ENCODE results near the gene KDM8. TPM values are rescaled to one million over a fixed set of nuclear protein-coding genes. Genes with fewer than 3 reads are reported as not detected.
"Not testable (repeated sequence)": the region's sequence is repeated elsewhere in the genome, so short reads cannot be mapped to it uniquely, and the experiment has no call there.

The KDM8 gene
- total RNA-seq, 1 experiment from 2014 or later = 12.2 TPM

DNA sequence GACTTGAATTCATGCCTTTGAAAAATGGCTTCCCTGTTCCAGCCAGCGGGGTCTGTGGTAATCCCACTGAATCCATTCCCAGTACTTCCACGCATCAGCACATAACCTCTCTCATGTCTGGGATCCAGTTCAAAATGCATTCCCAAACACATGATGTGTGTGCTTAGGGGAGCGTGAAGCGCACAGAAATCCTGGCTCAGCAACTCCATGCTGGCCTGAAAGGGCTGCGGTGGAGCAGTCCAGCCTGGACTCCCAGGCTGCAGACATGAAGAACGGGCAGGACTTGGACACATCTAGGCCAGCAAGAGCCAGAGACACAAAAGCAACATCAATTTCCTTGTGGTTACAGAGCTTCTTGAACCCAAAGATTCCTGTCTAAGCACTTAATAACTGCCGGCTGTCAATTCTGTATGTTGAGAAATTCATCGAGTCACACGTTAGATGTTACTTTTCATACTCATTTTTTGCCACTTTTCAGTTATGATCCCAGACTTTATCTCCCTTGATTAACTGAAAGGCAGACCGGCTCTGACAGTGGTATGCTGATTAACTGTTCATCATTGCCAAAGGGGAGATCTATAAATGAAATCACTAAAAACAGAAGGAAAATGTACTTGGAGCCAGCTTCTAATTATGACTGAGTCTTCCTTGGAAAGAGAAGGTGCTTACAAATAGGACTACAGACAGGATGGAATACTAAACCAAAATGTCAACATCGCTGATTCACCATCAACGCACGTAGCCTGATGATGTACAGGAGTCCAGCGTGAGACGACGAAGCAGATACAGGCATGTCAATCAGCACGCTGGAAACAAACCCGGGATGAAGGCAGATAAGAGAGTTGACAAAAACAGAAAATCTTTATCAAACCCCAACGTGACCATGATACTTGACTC is 42.2 kb downstream of the KDM8 start:
- no peak for DNase-seq
- no peaks in the 10 kb centered on the region for H3K27me3 ChIP-seq (ENCODE audit: control insufficient read depth, insufficient read depth, low read length)
- H3K36me3 ChIP-seq (replicated peaks; ENCODE audit: control insufficient read depth, insufficient read depth, low read length) = no peaks in the 10 kb centered on the region
- H3K4me3 ChIP-seq (ENCODE audit: insufficient read depth, low read depth, low read length) = no peak overlapping the region

DNA sequence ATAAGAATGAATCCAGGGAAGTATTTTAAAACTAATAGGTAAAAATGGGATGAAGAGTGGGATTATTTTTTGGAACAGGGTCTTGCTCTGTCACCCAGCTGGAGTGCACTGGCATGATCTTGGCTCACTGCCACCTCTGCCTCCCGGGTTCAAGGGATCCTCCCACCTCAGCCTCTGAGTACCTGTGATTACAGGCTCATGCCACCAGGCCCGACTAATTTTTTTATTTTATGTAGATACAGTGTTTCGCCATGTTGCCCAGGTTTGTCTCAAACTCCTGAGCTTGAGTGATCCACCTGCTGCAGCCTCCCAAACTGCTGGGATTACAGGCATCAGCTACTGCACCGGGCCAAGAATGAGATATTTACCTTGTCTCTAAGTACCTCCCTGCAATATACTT is 43.1 kb downstream of the KDM8 start:
- no peak for DNase-seq
- no peak overlapping the region for H3K4me3 ChIP-seq (ENCODE audit: insufficient read depth, low read depth, low read length)
- H3K27me3 ChIP-seq (ENCODE audit: control insufficient read depth, insufficient read depth, low read length) = no peaks in the 10 kb centered on the region
- H3K36me3 ChIP-seq (replicated peaks; ENCODE audit: control insufficient read depth, insufficient read depth, low read length) = no peaks in the 10 kb centered on the region

DNA sequence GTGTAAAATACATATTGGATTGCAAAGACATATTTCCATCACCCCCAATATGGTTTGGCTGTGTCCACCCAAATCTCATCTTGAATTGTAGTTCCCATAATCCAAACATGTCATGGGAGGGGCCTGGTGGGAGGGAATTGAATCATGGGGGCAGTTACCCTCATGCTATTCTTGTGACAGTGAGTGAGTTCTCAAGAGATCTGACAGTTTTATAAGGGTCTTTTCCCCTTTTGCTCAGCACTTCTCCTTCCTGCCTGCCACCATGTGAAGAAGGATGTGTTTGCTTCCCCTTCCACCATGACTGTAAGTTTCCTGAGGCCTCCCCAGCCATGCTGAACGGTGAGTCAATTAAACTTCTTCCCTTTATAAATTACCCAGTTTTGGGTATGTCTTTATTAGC is 43.8 kb downstream of the KDM8 start:
- H3K36me3 ChIP-seq (replicated peaks; ENCODE audit: control insufficient read depth, insufficient read depth, low read length); DNase-seq; H3K27me3 ChIP-seq (ENCODE audit: control insufficient read depth, insufficient read depth, low read length); H3K4me3 ChIP-seq (ENCODE audit: insufficient read depth, low read depth, low read length): not testable (repeated sequence)

DNA sequence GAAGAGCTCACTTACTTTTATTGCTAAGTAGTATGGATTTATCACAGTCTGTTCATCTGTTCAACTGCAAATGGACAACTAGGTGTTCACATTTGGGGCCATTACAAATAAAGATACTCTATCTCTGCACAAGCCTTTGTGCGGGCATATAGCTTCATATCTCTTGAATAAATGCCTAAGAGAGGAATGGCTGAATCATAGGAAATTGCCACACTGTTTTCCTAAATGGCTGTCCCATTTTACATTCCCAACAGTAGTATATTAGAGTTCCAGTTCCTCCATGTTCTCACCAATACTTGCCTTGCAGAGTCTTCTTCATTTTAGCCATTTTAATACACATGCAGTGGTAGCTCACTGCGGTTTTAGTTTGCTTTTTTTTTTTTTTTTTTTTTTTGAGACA is 44.7 kb downstream of the KDM8 start:
- no peak for DNase-seq
- H3K27me3 ChIP-seq (ENCODE audit: control insufficient read depth, insufficient read depth, low read length) = no peaks in the 10 kb centered on the region
- no peak overlapping the region for H3K4me3 ChIP-seq (ENCODE audit: insufficient read depth, low read depth, low read length)
- no peaks in the 10 kb centered on the region for H3K36me3 ChIP-seq (replicated peaks; ENCODE audit: control insufficient read depth, insufficient read depth, low read length)

DNA sequence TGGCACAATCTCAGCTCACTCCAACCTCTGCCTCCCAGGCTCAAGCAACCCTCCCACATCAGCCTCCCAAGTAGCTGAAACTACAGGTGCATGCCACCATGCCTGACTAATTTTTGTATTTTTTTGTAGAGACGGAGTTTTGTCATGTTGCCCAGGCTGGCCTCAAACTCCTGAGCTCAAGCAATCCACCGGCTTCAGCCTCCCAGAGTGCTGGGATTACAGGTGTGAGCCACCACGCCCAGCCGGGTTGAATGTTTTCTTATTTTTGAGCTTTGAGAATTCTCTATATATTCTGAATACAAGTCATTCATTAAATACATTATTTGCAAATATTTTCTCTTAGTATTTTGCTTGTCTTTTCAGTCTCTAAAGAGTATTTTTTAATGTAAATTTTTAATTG is 45.6 kb downstream of the KDM8 start:
- DNase-seq; H3K4me3 ChIP-seq (ENCODE audit: insufficient read depth, low read depth, low read length); H3K36me3 ChIP-seq (replicated peaks; ENCODE audit: control insufficient read depth, insufficient read depth, low read length); H3K27me3 ChIP-seq (ENCODE audit: control insufficient read depth, insufficient read depth, low read length): not testable (repeated sequence)

DNA sequence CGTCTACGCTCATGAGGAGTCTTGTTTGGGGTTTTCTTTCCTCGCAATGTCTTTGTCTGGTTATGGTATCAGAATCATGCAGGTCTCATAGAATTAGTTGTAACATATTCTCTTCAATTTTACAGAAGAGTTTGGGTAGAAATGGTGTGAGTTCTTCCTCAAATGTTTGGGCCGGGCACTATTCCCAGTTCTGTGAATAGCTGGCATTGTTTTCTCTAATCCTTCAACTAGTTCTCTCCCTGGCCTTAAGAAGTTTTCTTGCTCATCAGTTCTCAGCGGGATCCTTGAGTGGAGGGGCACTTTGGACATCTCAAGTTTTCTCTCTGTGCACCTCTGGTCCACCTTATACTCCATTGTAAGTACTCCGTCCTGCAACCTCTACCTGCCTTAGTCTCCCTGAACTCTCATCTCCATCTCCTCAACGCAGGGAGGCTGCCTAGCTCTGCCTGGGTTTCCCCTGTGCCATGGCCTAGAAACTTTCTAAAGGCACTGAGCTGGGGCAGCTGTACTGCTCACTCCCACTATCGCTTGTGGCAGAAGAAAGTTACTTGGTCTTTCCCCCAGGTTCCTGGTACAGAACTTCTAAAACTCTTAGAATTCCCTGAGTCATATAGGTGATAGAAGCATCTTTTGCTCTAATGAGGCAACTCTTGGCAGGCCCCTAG is 48.3 kb downstream of the KDM8 start:
- Histone ChIP-seq H3K27me3 (ENCODE audit: control insufficient read depth, insufficient read depth, low read length) (no peaks in the 10 kb centered on the region), H3K36me3 (replicated peaks; ENCODE audit: control insufficient read depth, insufficient read depth, low read length) (no peaks in the 10 kb centered on the region), H3K4me3 (ENCODE audit: insufficient read depth, low read depth, low read length) (no peak overlapping the region)
- DNase-seq = no peak

DNA sequence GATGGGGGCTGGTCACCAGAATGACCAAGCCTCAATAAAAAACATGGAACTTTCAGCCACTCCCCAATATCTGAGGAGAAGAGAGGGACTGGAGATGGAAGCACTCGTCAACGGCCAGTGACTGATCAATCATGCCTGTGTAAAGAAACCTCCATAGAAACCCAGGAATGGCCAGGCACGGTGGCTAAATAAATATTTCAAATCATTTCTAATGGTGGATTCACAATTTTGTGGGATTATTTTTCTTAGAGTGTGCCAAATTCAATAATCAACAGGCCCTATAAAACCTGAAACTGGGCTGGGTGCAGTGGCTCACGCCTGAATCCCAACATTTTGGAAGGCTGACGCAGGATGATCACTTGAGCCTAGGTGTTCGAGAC is 48.9 kb downstream of the KDM8 start:
- no peaks in the 10 kb centered on the region for H3K27me3 ChIP-seq (ENCODE audit: control insufficient read depth, insufficient read depth, low read length)
- no peaks in the 10 kb centered on the region for H3K36me3 ChIP-seq (replicated peaks; ENCODE audit: control insufficient read depth, insufficient read depth, low read length)
- DNase-seq = no peak
- H3K4me3 ChIP-seq (ENCODE audit: insufficient read depth, low read depth, low read length) = no peak overlapping the region

DNA sequence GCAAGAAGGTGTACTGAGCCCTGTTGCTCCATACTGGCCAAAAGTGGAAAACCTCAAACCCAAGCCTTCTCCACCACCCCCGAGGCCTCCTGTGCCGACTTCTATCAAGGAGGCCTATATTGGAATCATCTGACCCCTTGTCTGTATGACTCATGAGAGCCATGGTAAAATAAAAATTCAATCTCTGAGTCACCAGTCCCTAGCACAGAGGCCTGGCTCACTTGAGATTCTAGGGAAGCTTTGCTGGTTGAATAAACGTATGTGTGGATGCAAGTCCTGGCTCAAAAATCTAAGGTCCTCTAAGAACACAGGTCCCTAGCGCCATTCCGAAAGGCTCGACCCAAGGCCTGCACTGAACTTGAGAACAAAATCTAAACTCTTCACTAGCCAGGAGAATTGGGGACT is 50.2 kb downstream of the KDM8 start:
- Histone ChIP-seq H3K36me3 (replicated peaks; ENCODE audit: control insufficient read depth, insufficient read depth, low read length) (no peaks in the 10 kb centered on the region), H3K27me3 (ENCODE audit: control insufficient read depth, insufficient read depth, low read length) (no peaks in the 10 kb centered on the region), H3K4me3 (ENCODE audit: insufficient read depth, low read depth, low read length) (no peak overlapping the region)
- DNase-seq = no peak

DNA sequence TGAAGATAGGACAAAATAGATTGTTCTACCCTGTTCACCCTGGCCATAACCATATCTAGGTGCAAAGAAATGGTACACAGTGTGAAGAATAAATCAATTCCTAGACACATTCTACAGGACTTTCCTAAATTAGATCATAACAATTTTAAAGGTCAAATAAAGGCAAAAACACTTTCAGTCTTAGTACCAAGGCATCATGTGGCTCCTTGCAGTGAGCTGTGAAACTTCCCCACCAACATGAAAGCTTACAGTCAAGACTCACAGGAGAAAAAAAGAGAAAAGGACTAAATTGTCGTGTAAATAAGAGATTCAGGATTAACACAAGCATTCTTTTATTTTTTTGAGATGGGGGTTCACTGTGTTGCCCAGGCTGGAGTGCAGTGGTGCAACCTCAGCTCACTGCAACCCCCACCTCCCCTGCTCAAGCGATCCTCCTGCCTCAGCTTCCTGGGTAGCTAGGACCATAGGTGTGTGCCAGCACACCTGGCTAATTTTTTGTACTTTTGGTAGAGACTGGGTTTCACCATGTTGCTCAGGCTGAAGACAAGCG is 51.0 kb downstream of the KDM8 start:
- no peaks in the 10 kb centered on the region for H3K36me3 ChIP-seq (replicated peaks; ENCODE audit: control insufficient read depth, insufficient read depth, low read length)
- H3K27me3 ChIP-seq (ENCODE audit: control insufficient read depth, insufficient read depth, low read length) = no peaks in the 10 kb centered on the region
- H3K4me3 ChIP-seq (ENCODE audit: insufficient read depth, low read depth, low read length) = no peak overlapping the region
- DNase-seq = no peak

DNA sequence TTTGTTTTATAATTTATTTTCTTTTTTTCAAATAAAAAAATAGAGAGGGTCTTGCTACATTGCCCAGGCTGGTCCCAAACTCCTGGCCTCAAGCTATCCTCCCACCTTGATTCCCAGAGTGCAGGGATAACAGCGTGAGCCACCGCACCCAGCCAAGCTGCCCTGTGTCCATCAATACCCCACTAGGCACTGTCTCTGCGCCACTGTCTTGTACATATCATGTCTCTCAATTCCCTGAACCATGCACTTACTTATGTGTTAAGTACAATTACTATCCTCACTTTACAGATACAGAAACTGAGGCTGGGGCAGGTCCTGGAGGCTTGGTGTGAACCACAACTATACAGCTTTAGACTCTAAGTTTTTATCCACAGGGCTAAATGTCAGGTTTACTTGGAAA is 53.5 kb downstream of the KDM8 start:
- Histone ChIP-seq H3K27me3 (ENCODE audit: control insufficient read depth, insufficient read depth, low read length) (no peaks in the 10 kb centered on the region), H3K4me3 (ENCODE audit: insufficient read depth, low read depth, low read length) (no peak overlapping the region)

DNA sequence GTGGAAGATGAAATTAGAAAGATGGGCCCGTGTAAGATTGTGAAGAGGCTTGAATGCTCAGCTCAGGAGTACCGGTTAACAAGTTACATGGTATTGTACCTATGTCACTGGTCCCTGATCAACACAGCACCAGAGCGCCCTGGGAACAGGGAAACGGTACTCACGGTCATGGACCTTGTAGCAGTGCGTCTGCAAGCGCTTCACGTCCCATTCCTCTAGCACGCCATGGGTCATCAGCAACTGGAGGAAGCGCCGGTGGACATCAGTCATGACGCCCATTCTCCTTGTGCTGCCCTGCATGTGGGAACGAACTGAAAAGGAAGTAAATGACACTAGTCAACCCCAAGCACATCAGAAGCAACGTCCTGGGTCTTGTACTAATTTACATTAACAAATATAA is 53.9 kb downstream of the KDM8 start:
- no peaks in the 10 kb centered on the region for H3K36me3 ChIP-seq (replicated peaks; ENCODE audit: control insufficient read depth, insufficient read depth, low read length)
- H3K4me3 ChIP-seq (ENCODE audit: insufficient read depth, low read depth, low read length) = no peak overlapping the region
- H3K27me3 ChIP-seq (ENCODE audit: control insufficient read depth, insufficient read depth, low read length) = no peaks in the 10 kb centered on the region

More for the DNA sequence above, 53.5 kb downstream of the KDM8 start:
- DNase-seq = no peak
- no peaks in the 10 kb centered on the region for H3K36me3 ChIP-seq (replicated peaks; ENCODE audit: control insufficient read depth, insufficient read depth, low read length)

DNA sequence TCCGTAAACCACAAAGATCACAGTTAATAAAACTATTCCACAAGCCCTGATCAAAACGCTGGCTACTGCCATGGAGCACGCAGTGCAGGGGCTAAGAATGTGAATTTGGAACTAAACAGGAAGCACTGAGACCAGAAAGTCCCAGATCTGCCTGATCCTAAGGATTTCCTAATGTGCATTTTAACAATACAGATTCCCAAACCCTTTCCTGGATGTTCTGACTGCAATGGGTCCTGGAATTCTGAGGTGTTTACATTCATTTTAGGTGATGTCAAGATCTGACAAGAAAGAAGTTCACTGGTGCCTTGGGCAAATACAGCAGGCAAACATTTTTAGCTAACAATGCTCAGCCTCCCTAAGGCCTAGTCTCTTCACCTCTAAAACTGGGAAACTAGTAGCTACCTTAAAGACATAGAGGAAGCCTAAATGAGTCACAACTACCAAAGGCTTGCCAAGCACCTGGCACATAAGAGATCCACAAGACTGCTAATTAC is 55.0 kb downstream of the KDM8 start:
- H3K36me3 ChIP-seq (replicated peaks; ENCODE audit: control insufficient read depth, insufficient read depth, low read length) = no peaks in the 10 kb centered on the region
- no peaks in the 10 kb centered on the region for H3K27me3 ChIP-seq (ENCODE audit: control insufficient read depth, insufficient read depth, low read length)
- H3K4me3 ChIP-seq (ENCODE audit: insufficient read depth, low read depth, low read length) = no peak overlapping the region
- DNase-seq = no peak

More for the DNA sequence above, 53.9 kb downstream of the KDM8 start:
- DNase-seq = no peak

DNA sequence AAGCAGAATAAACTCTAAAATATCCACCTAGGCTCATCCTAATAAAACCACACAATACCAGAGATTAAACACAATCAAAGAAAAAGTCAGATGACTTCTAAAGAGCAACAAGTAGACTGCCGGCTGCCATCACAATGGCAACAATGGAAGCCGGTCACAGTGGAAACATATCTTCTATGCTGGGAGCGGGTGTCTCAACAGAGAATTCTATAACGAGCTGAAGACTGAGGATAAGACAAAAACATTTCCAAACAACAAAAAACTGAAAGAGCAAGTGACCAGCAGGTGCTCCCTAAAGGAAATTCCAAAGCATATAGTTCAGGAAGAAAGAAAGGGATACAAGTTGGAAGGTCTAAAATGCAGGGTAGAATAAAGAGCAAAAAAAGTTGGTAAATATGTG is 56.4 kb downstream of the KDM8 start:
- Histone ChIP-seq H3K27me3 (ENCODE audit: control insufficient read depth, insufficient read depth, low read length) (no peaks in the 10 kb centered on the region), H3K4me3 (ENCODE audit: insufficient read depth, low read depth, low read length) (no peak overlapping the region), H3K36me3 (replicated peaks; ENCODE audit: control insufficient read depth, insufficient read depth, low read length) (no peaks in the 10 kb centered on the region)
- no peak for DNase-seq

DNA sequence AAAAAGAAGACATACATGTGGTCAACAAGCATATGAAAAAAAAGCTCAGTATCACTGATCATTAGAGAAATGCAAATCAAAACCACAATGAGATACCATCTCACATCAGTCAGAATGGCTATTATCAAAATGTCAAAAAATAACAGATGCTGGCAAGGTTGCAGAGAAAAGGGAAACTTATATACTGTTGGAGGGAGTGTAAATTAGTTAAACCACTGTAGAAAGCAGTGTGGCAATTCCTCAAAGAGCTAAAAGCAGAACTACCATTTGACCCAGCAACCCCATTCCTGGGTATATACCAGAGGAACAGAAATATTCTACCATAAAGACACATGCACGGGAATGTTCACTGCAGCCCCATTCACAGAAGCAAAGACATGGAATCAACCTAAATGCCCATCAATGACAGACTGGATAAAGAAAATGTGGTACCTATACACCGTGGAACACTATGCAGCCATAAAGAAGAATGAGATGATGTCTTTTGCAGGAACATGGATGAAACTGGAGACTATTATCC is 59.6 kb downstream of the KDM8 start:
- H3K4me3 ChIP-seq (ENCODE audit: insufficient read depth, low read depth, low read length); DNase-seq; H3K36me3 ChIP-seq (replicated peaks; ENCODE audit: control insufficient read depth, insufficient read depth, low read length); H3K27me3 ChIP-seq (ENCODE audit: control insufficient read depth, insufficient read depth, low read length): not testable (repeated sequence)

DNA sequence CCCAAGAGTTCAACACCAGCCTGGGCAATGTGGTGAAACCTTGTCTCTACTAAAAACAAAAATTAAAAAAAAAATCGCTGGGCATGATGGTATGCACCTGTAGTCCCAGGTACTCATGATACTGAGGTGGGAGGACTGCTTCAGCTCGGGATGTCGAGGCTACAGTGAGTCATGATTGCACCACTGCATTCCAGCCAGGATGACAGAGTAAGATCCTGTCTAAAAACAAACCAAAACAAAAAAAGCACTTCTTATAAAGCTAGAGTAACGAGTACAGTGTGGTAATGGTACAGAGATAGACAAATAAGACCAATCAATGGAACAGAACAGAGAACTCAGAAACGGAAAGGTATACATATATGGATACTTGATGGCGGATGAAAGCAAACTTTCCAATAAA is 60.8 kb downstream of the KDM8 start:
- Histone ChIP-seq H3K4me3 (ENCODE audit: insufficient read depth, low read depth, low read length) (no peak overlapping the region), H3K27me3 (ENCODE audit: control insufficient read depth, insufficient read depth, low read length) (no peaks in the 10 kb centered on the region), H3K36me3 (replicated peaks; ENCODE audit: control insufficient read depth, insufficient read depth, low read length) (no peaks in the 10 kb centered on the region)
- no peak for DNase-seq
